ENCODE data around the gene PROM1. TPM values are rescaled to one million over a fixed set of nuclear protein-coding genes. Genes with fewer than 3 reads are reported as not detected.

PROM1 gene
- total RNA-seq, 1 donor from 2014 or later: 36.9 TPM

GRCh38 chr4:15925830-15926229 lies 158.0 kb downstream of the PROM1 start:
- Mint-ChIP-seq H3K36me3 (ENCODE audit: unreplicated experiment) (no peaks in the 10 kb centered on the region), H3K27ac (ENCODE audit: unreplicated experiment) (no peak overlapping the region), H3K9me3 (ENCODE audit: unreplicated experiment) (no peaks in the 10 kb centered on the region), H3K27me3 (ENCODE audit: unreplicated experiment) (peaks cover 6% of the 10 kb centered on the region), H3K4me3 (ENCODE audit: unreplicated experiment) (no peak overlapping the region), H3K4me1 (ENCODE audit: low read depth, unreplicated experiment) (no peaks in the 10 kb centered on the region)
- TF ChIP-seq CTCF (IDR thresholded peaks at IDR 0.05; ENCODE audit: partially characterized antibody, unreplicated experiment): no peak
- no peak for DNase-seq

- H3K9me3 Mint-ChIP-seq (ENCODE audit: unreplicated experiment): no peaks in the 10 kb centered on the region
- H3K36me3 Mint-ChIP-seq (ENCODE audit: unreplicated experiment): no peaks in the 10 kb centered on the region
- H3K27ac Mint-ChIP-seq (ENCODE audit: unreplicated experiment): no peak overlapping the region
- no peak overlapping the region for H3K4me3 Mint-ChIP-seq (ENCODE audit: unreplicated experiment)
- DNase-seq: no peak
- H3K4me1 Mint-ChIP-seq (ENCODE audit: low read depth, unreplicated experiment): no peaks in the 10 kb centered on the region
- no peak for TF ChIP-seq CTCF (IDR thresholded peaks at IDR 0.05; ENCODE audit: partially characterized antibody, unreplicated experiment)
- H3K27me3 Mint-ChIP-seq (ENCODE audit: unreplicated experiment): peaks cover 6% of the 10 kb centered on the region
Measured at GRCh38 chr4:15921592-15921932, 162.3 kb downstream of the PROM1 start.

GRCh38 chr4:15920723-15921591 lies 162.9 kb downstream of the PROM1 start:
- TF ChIP-seq CTCF (IDR thresholded peaks at IDR 0.05; ENCODE audit: partially characterized antibody, unreplicated experiment): no peak
- Mint-ChIP-seq H3K36me3 (ENCODE audit: unreplicated experiment) (peaks cover 3% of the 10 kb centered on the region), H3K9me3 (ENCODE audit: unreplicated experiment) (no peaks in the 10 kb centered on the region), H3K4me3 (ENCODE audit: unreplicated experiment) (no peak overlapping the region), H3K27ac (ENCODE audit: unreplicated experiment) (no peak overlapping the region), H3K4me1 (ENCODE audit: low read depth, unreplicated experiment) (no peaks in the 10 kb centered on the region), H3K27me3 (ENCODE audit: unreplicated experiment) (peaks cover 6% of the 10 kb centered on the region)
- no peak for DNase-seq

GRCh38 chr4:15918484-15919129 lies 165.2 kb downstream of the PROM1 start:
- Mint-ChIP-seq H3K27ac (ENCODE audit: unreplicated experiment) (no peak overlapping the region), H3K27me3 (ENCODE audit: unreplicated experiment) (peaks cover 2% of the 10 kb centered on the region), H3K36me3 (ENCODE audit: unreplicated experiment) (peaks cover 5% of the 10 kb centered on the region), H3K4me1 (ENCODE audit: low read depth, unreplicated experiment) (no peaks in the 10 kb centered on the region), H3K4me3 (ENCODE audit: unreplicated experiment) (no peak overlapping the region), H3K9me3 (ENCODE audit: unreplicated experiment) (no peaks in the 10 kb centered on the region)
- no peak for DNase-seq
- no peak for TF ChIP-seq CTCF (IDR thresholded peaks at IDR 0.05; ENCODE audit: partially characterized antibody, unreplicated experiment)

Other genes starting within 250 kb of the PROM1 start
- gene FGFBP1, start 145.3 kb downstream of the PROM1 start, total RNA-seq (ENCODE audit: unreplicated experiment): not detected
- not detected for gene FGFBP2, start 120.8 kb downstream of the PROM1 start, total RNA-seq (ENCODE audit: unreplicated experiment)
- gene TAPT1, start 142.4 kb upstream of the PROM1 start, total RNA-seq (ENCODE audit: unreplicated experiment): 28.9 TPM

All from glutamatergic neuron (in vitro differentiated cells).